Gastrocnemius medialis (tissue), 4 donors: Measurements from ENCODE around the gene PLPP2.

Source experiments
- CTCF ChIP-seq, 5 experiments: fragments of 450-650 bp in 3 of 5; fragments of 200-600 bp in 2 of 5; sonication (generic) in 2 of 5; IDR thresholded peaks in 4 of 5; conservative IDR thresholded peaks in 1 of 5; 1 replicate in 4 of 5; 2 replicates in 1 of 5; pipeline ENCODE4 v1.5.1; 2016 to 2019; ENCODE audit warnings: antibody characterized with exemption in 5 of 5, mild to moderate bottlenecking in 3 of 5, moderate library complexity in 3 of 5
- POLR2A ChIP-seq, 2 donors: fragments of 450-650 bp; IDR thresholded peaks; one replicate each; pipeline ENCODE4 v1.6.1; 2017; ENCODE audit warnings: antibody characterized with exemption in 2 of 2, mild to moderate bottlenecking in 2 of 2, moderate library complexity in 2 of 2

- no peak for TF ChIP-seq CTCF (IDR thresholded peaks at IDR 0.05 in 4 of 5, conservative IDR thresholded peaks at IDR 0.05 in 1 of 5)
- TF ChIP-seq POLR2A (IDR thresholded peaks at IDR 0.05): no peak
Observed at GRCh38 chr19:309206-309565, 18.0 kb upstream of the PLPP2 start.
